SK-N-SH (cell line): ENCODE results near the gene CORO6. TPM values are rescaled to one million over a fixed set of nuclear protein-coding genes. Genes with fewer than 3 reads are reported as not detected.

ENCODE experiments used
- CTCF ChIA-PET: fragments of 300-600, 350-600 bp; formaldehyde crosslinking; extraction: SDS; loops from one replicate; lab custom pipeline; 2021; lab: Yijun Ruan, JAX
- POLR2A ChIA-PET: fragments of 350-600 bp; sonication (Branson Sonifier 250); formaldehyde crosslinking; extraction: SDS; loops from one replicate; lab custom pipeline; 2020; ENCODE audit warnings: antibody characterized with exemption, inconsistent platforms; lab: Yijun Ruan, JAX
- DNase-seq: peaks from one replicate; pipeline ENCODE4 v3.0.0; 2012
- H2AFZ ChIP-seq: fragments of 200-600 bp; sonication (generic); 2 replicates; pipeline ENCODE4 v1.8.1; 2016; ENCODE audit warnings: antibody characterized with exemption, mild to moderate bottlenecking, low read depth
- H3F3A ChIP-seq: fragments of 200-600 bp; sonication (generic); replicated peaks from 2 replicates; pipeline ENCODE3; 2016; ENCODE audit warnings: antibody characterized with exemption, mild to moderate bottlenecking; ENCODE audit not compliant: insufficient read depth
- H3K27ac ChIP-seq, 2 experiments: fragments of 200-500 bp in 1 of 2; fragments of 200-600 bp in 1 of 2; sonication (Bioruptor generic) in 1 of 2; sonication (generic), shearing (Covaris generic) in 1 of 2; 2 replicates each; pipeline versions ENCODE4 v1.5.1 to v1.6.1; 2014 to 2016; ENCODE audit warnings: low read depth in 2 of 2, inconsistent platforms in 1 of 2, low read length in 1 of 2, mild to moderate bottlenecking in 1 of 2, mixed read lengths in 1 of 2
- H3K27me3 ChIP-seq: fragments of 200-600 bp; sonication (generic), shearing (Covaris generic); 2 replicates; pipeline ENCODE4 v1.6.1; 2016; ENCODE audit warnings: mixed run types; ENCODE audit not compliant: insufficient read depth
- H3K36me3 ChIP-seq, 2 experiments: fragments of 200-500 bp in 1 of 2; fragments of 200-600 bp in 1 of 2; sonication (Bioruptor generic) in 1 of 2; sonication (generic) in 1 of 2; replicated peaks in 1 of 2; 2 replicates each; pipeline versions ENCODE3 to v1.5.1; 2014 to 2016; ENCODE audit warnings: low read length in 1 of 2, mild to moderate bottlenecking in 1 of 2; ENCODE audit not compliant: insufficient read depth in 2 of 2, control insufficient read depth in 1 of 2
- H3K4me1 ChIP-seq, 2 experiments: fragments of 200-500 bp in 1 of 2; fragments of 200-600 bp in 1 of 2; sonication (Bioruptor generic) in 1 of 2; sonication (generic), shearing (Covaris generic) in 1 of 2; 2 replicates each; pipeline versions ENCODE4 v1.5.1 to v1.6.1; 2014 to 2016; ENCODE audit warnings: low read depth in 1 of 2, low read length in 1 of 2, mixed run types in 1 of 2; ENCODE audit not compliant: insufficient read depth in 2 of 2, control insufficient read depth in 1 of 2
- H3K4me2 ChIP-seq: fragments of 200-600 bp; sonication (generic), shearing (Covaris generic); 2 replicates; pipeline ENCODE4 v1.6.1; 2017; ENCODE audit warnings: mixed run types
- H3K4me3 ChIP-seq, 2 experiments: fragments of 200-500 bp in 1 of 2; fragments of 200-600 bp in 1 of 2; sonication (Bioruptor generic) in 1 of 2; sonication (generic), shearing (Covaris generic) in 1 of 2; 2 replicates each; pipeline versions ENCODE4 v1.5.1 to v1.8.1; 2014 to 2016; ENCODE audit warnings: low read depth in 2 of 2, inconsistent platforms in 1 of 2, low read length in 1 of 2, mild to moderate bottlenecking in 1 of 2, mixed read lengths in 1 of 2, moderate library complexity in 1 of 2
- H3K79me2 ChIP-seq: fragments of 200-600 bp; sonication (generic); 2 replicates; pipeline ENCODE4 v1.8.1; 2017; ENCODE audit warnings: mild to moderate bottlenecking; ENCODE audit not compliant: insufficient read depth
- H3K9ac ChIP-seq: fragments of 200-600 bp; sonication (generic); 2 replicates; pipeline ENCODE4 v1.6.1; 2017; ENCODE audit warnings: mixed run types
- H3K9me2 ChIP-seq: fragments of 200-600 bp; sonication (generic); 2 replicates; pipeline ENCODE4 v1.6.1; 2017; ENCODE audit warnings: mixed run types
- H3K9me3 ChIP-seq: fragments of 200-600 bp; sonication (generic); 2 replicates; pipeline ENCODE4 v1.6.1; 2017; ENCODE audit warnings: mixed run types, mild to moderate bottlenecking, moderate library complexity
- H4K20me1 ChIP-seq: fragments of 200-600 bp; sonication (generic); 2 replicates; pipeline ENCODE4 v1.6.1; 2017; ENCODE audit warnings: mild to moderate bottlenecking, mixed run types; ENCODE audit not compliant: insufficient read depth
- CTCF ChIP-seq: fragments of 200-600 bp; sonication (generic); IDR thresholded peaks from 2 replicates; pipeline ENCODE4 v1.6.1; 2017; ENCODE audit warnings: antibody characterized with exemption, mild to moderate bottlenecking, moderate library complexity
- ELF1 ChIP-seq: IDR thresholded peaks from 2 replicates; pipeline ENCODE4 v1.4.0; 2012
- EP300 ChIP-seq, 2 experiments: IDR thresholded peaks; 2 replicates each; pipeline versions ENCODE4 v1.4.0 to v1.6.1; 2012; ENCODE audit warnings: borderline replicate concordance in 1 of 2, low read depth in 1 of 2, low read length in 1 of 2
- EZH2phosphoT487 ChIP-seq: fragments of 200-600 bp; sonication (generic); IDR thresholded peaks from 2 replicates; pipeline ENCODE4 v1.6.1; 2017; ENCODE audit warnings: low read depth, mixed run types, mild to moderate bottlenecking, antibody characterized with exemption, moderate library complexity, borderline replicate concordance
- GABPA ChIP-seq: IDR thresholded peaks from 2 replicates; pipeline ENCODE4 v1.4.0; 2012; ENCODE audit warnings: low read depth, mild to moderate bottlenecking
- IRF3 ChIP-seq: fragments of 150-350 bp; IDR thresholded peaks from 2 replicates; pipeline ENCODE4 v1.6.1; 2016; ENCODE audit warnings: mild to moderate bottlenecking, low read depth, low read length
- JUND ChIP-seq: IDR thresholded peaks from 2 replicates; pipeline ENCODE4 v1.4.0; 2012
- MXI1 ChIP-seq: IDR thresholded peaks from 2 replicates; pipeline ENCODE4 v1.6.1; 2012; ENCODE audit warnings: mild to moderate bottlenecking, low read depth, low read length, improper control_type of control experiment
- NFIC ChIP-seq: IDR thresholded peaks from 2 replicates; pipeline ENCODE4 v1.4.0; 2012; ENCODE audit warnings: borderline replicate concordance
- PBX3 ChIP-seq: IDR thresholded peaks from 2 replicates; pipeline ENCODE4; 2012
- RAD21 ChIP-seq: IDR thresholded peaks from 2 replicates; pipeline ENCODE4 v1.6.1; 2012; ENCODE audit warnings: mild to moderate bottlenecking, low read length
- REST ChIP-seq: IDR thresholded peaks from 2 replicates; pipeline ENCODE4 v1.6.1; 2012; ENCODE audit warnings: mild to moderate bottlenecking, low read depth, low read length, moderate library complexity
- RXRA ChIP-seq: IDR thresholded peaks from 2 replicates; pipeline ENCODE4 v1.4.0; 2012; ENCODE audit warnings: low read depth, mild to moderate bottlenecking, borderline replicate concordance
- TAF1 ChIP-seq: IDR thresholded peaks from 2 replicates; pipeline ENCODE4 v1.6.1; 2012; ENCODE audit warnings: low read depth, mild to moderate bottlenecking, low read length, moderate library complexity, borderline replicate concordance
- TCF12 ChIP-seq: IDR thresholded peaks from 2 replicates; pipeline ENCODE4 v1.4.0; 2012
- TEAD4 ChIP-seq: IDR thresholded peaks from 2 replicates; pipeline ENCODE4 v1.4.0; 2012; ENCODE audit warnings: mild to moderate bottlenecking, borderline replicate concordance; ENCODE audit not compliant: insufficient read depth
- WGBS: methylation state at CpG from one replicate; pipeline ENCODE4 v1.1.6; 2017; ENCODE audit warnings: low lambda C conversion rate; 5-methylcytosine and 5-hydroxymethylcytosine counted together
- polyA plus RNA-seq, 3 experiments: library from polyadenylated mRNA; depleted of rRNA; stranded (reverse); fragments of >200 nt; gene quantifications; 2 replicates each; pipeline ENCODE4 v1.2.3, GENCODE V29; 2012

CORO6 gene
- polyA plus RNA-seq, 1 of the 3 experiments (the other 2 are of a cell fraction): 18.4 TPM

- TF ChIP-seq PBX3 (no peak), CTCF (no peak), TEAD4 (no peak), RXRA (no peak), MXI1 (no peak), ELF1 (no peak), RAD21 (no peak), TCF12 (no peak), IRF3 (no peak), EZH2phosphoT487 (no peak), GABPA (no peak), REST (no peak), JUND (no peak), NFIC (no peak), EP300 (IDR thresholded peaks at IDR 0.05; ENCODE audit: borderline replicate concordance in 1 of 2, low read depth in 1 of 2, low read length in 1 of 2) (no peak), TAF1 (no peak)
- TF ChIP-seq, all 33 proteins: peak for 0
- H3K79me2 ChIP-seq: peaks cover 64% of the 10 kb centered on the region
- H2AFZ ChIP-seq: no peak overlapping the region
- H3K4me3 ChIP-seq: peak overlapping the region; percentile 89 to 91
- no peaks in the 10 kb centered on the region for H3K27me3 ChIP-seq
- peak overlapping the region; percentile 99 for H3K4me2 ChIP-seq
- POLR2A ChIA-PET: interaction anchor here (1.6 kb wide), 1 partner anchor 11 kb away, joined by 6 read pairs; no protein-coding TSS in a partner anchor
- no peaks in the 10 kb centered on the region for H3K9me2 ChIP-seq
- peaks cover 62% of the 10 kb centered on the region for H4K20me1 ChIP-seq
- DNase-seq: no peak
- H3K27ac ChIP-seq: no peak overlapping the region; a peak in 1 of 4 replicates
- H3K4me1 ChIP-seq: peaks cover 38 to 66% of the 10 kb centered on the region in 2 experiments
- CTCF ChIA-PET: interaction anchor here (0.8 to 12.7 kb wide), 7 partner anchors 9 to 505 kb away, joined by 4 to 166 read pairs (median 4); partner anchors contain the start of genes ABHD15 and TP53I13
- peak overlapping the region; percentile 80; the same call in 1 of the 2 replicates for H3K9ac ChIP-seq
- H3K9me3 ChIP-seq: no peaks in the 10 kb centered on the region
- 89% methylated on average over 5 of the region's 6 CpGs for WGBS
- H3K36me3 ChIP-seq: peaks cover 0 to 10% of the 10 kb centered on the region in 2 experiments
- H3F3A ChIP-seq: peaks cover 26% of the 10 kb centered on the region
Observed at GRCh38 chr17:29587591-29587990, 35.1 kb downstream of the CORO6 start.
